Cardiac muscle cell (in vitro differentiated cells and primary cell): ENCODE measurements around the gene PARP11. TPM values are rescaled to one million over a fixed set of nuclear protein-coding genes. Genes with fewer than 3 reads are reported as not detected.
A peak's percentile ranks its signal among the peaks of the same experiment; 100 is the strongest.

Experiments used
- DNase-seq, 2 donors: peaks; one replicate each; pipeline versions ENCODE4 v3.0.0 to v3.0.0-alpha.2; 2010 to 2017; ENCODE audit warnings: low read depth in 1 of 2, low spot score in 1 of 2
- H3K27ac ChIP-seq: fragments of 200-600 bp; sonication (generic); 2 replicates; pipeline ENCODE4 v1.5.1; 2016
- H3K27me3 ChIP-seq: fragments of 200-600 bp; sonication (generic); 2 replicates; pipeline ENCODE4 v1.6.0; 2016; ENCODE audit warnings: control low read depth
- H3K36me3 ChIP-seq: fragments of 200-600 bp; sonication (generic); 2 replicates; pipeline ENCODE4 v1.5.1; 2016; ENCODE audit warnings: control low read depth
- H3K4me1 ChIP-seq: fragments of 200-600 bp; sonication (generic); 2 replicates; pipeline ENCODE4 v1.8.1; 2017; ENCODE audit warnings: low read depth, mild to moderate bottlenecking, mixed run types
- H3K4me3 ChIP-seq: fragments of 200-600 bp; sonication (generic); 2 replicates; pipeline ENCODE4 v1.5.1; 2016; ENCODE audit warnings: mild to moderate bottlenecking
- H3K9me3 ChIP-seq: fragments of 200-600 bp; sonication (generic); 2 replicates; pipeline ENCODE4 v1.5.1; 2017; ENCODE audit warnings: low read depth, mild to moderate bottlenecking, control low read depth
- CTCF ChIP-seq: IDR thresholded peaks from 2 replicates; pipeline ENCODE4 v1.5.1; 2012; ENCODE audit warnings: low read depth, mild to moderate bottlenecking, low read length
- polyA plus RNA-seq: library from polyadenylated mRNA; unstranded; fragments of >200 nt; fragmentation: Nextera tagmentation; extraction: Ambion mirVana; gene quantifications from 2 replicates; pipeline ENCODE4 v1.2.1, GENCODE V29; 2016
- total RNA-seq: library from RNA; depleted of rRNA; stranded (reverse); fragments of >200 nt; gene quantifications from 2 replicates; pipeline ENCODE4 v1.2.3, GENCODE V29; 2016

PARP11 gene
- total and polyA plus RNA-seq, 2 experiments from 2014 or later: 2.5 to 5.7 TPM

- no peak overlapping the region for H3K4me3 ChIP-seq
- no peaks in the 10 kb centered on the region for H3K36me3 ChIP-seq
- no peak overlapping the region for H3K27ac ChIP-seq
- H3K9me3 ChIP-seq: no peaks in the 10 kb centered on the region
- no peaks in the 10 kb centered on the region for H3K27me3 ChIP-seq
- DNase-seq: no peak
- no peak for TF ChIP-seq CTCF
- H3K4me1 ChIP-seq: no peaks in the 10 kb centered on the region
Measured at GRCh38 chr12:3892631-3893030, 19.4 kb upstream of the PARP11 start.

- no peaks in the 10 kb centered on the region for H3K27me3 ChIP-seq
- H3K4me3 ChIP-seq: no peak overlapping the region
- DNase-seq: no peak
- H3K36me3 ChIP-seq: no peaks in the 10 kb centered on the region
- no peak overlapping the region for H3K27ac ChIP-seq
- no peaks in the 10 kb centered on the region for H3K9me3 ChIP-seq
- no peak for TF ChIP-seq CTCF
- no peaks in the 10 kb centered on the region for H3K4me1 ChIP-seq
Measured at GRCh38 chr12:3891201-3891600, 18.0 kb upstream of the PARP11 start.

GRCh38 chr12:3888659-3889058, 15.5 kb upstream of the PARP11 start:
- no peaks in the 10 kb centered on the region for H3K27me3 ChIP-seq
- no peaks in the 10 kb centered on the region for H3K9me3 ChIP-seq
- no peak for TF ChIP-seq CTCF

GRCh38 chr12:3885277-3886094, 12.3 kb upstream of the PARP11 start:
- no peaks in the 10 kb centered on the region for H3K4me1 ChIP-seq
- peak; percentile 79 for TF ChIP-seq CTCF
- no peak overlapping the region for H3K27ac ChIP-seq
- H3K36me3 ChIP-seq: no peaks in the 10 kb centered on the region
- H3K4me3 ChIP-seq: no peak overlapping the region
- DNase-seq: peak; percentile 56 to 71
- no peaks in the 10 kb centered on the region for H3K27me3 ChIP-seq
- H3K9me3 ChIP-seq: no peaks in the 10 kb centered on the region

More at GRCh38 chr12:3888659-3889058, 15.5 kb upstream of the PARP11 start:
- H3K27ac ChIP-seq: no peak overlapping the region
- H3K4me3 ChIP-seq: no peak overlapping the region
- H3K4me1 ChIP-seq: no peaks in the 10 kb centered on the region
- no peaks in the 10 kb centered on the region for H3K36me3 ChIP-seq
- no peak for DNase-seq

- no peak for TF ChIP-seq CTCF
- Histone ChIP-seq H3K4me1 (no peaks in the 10 kb centered on the region), H3K27me3 (no peaks in the 10 kb centered on the region), H3K36me3 (no peaks in the 10 kb centered on the region), H3K27ac (no peak overlapping the region), H3K9me3 (no peaks in the 10 kb centered on the region), H3K4me3 (no peak overlapping the region)
- DNase-seq: no peak
Measured at GRCh38 chr12:3884671-3885070, 11.5 kb upstream of the PARP11 start.
